GM18526 (cell line): Measurements from ENCODE around the gene RCN2.

ENCODE experiments used
- POLR2A ChIP-seq: IDR thresholded peaks from 3 replicates; pipeline ENCODE4 v1.6.1; 2011; ENCODE audit not compliant: insufficient read length; ENCODE audit errors: extremely low read depth

Gene RCN2

GRCh38 chr15:76931397-76932134 is at the start of gene RCN2:
Gene RCN2 (plus strand): TSS chr15:76931749. CDS start chr15:76931842, 93 bp downstream.
- TF ChIP-seq POLR2A: peak; percentile 92

GRCh38 chr15:76885212-76885611 is 46.3 kb upstream of the RCN2 start:
- TF ChIP-seq POLR2A: no peak

- no peak for TF ChIP-seq POLR2A
These were observed 37.4 kb upstream of the RCN2 start for GRCh38 chr15:76894174-76894573.

- no peak for TF ChIP-seq POLR2A
These were observed 33.4 kb upstream of the RCN2 start for GRCh38 chr15:76898102-76898501.

GRCh38 chr15:76901965-76902364 is 29.6 kb upstream of the RCN2 start:
- no peak for TF ChIP-seq POLR2A

- no peak for TF ChIP-seq POLR2A
These were observed 28.3 kb upstream of the RCN2 start for GRCh38 chr15:76903251-76903681.

GRCh38 chr15:76904461-76905012 is 27.0 kb upstream of the RCN2 start:
- no peak for TF ChIP-seq POLR2A

GRCh38 chr15:76905013-76905839 is 26.3 kb upstream of the RCN2 start, which contains the start of gene SCAPER:
Gene SCAPER (minus strand): TSS chr15:76905340. CDS start chr15:76883817, 21,523 bp downstream.
- TF ChIP-seq POLR2A: peak; percentile 63

- no peak for TF ChIP-seq POLR2A
These were observed 25.7 kb upstream of the RCN2 start for GRCh38 chr15:76905855-76906254.

- TF ChIP-seq POLR2A: no peak
These were observed 19.1 kb upstream of the RCN2 start for GRCh38 chr15:76912430-76912829.

- no peak for TF ChIP-seq POLR2A
These were observed 17.8 kb upstream of the RCN2 start for GRCh38 chr15:76913737-76914136.

- TF ChIP-seq POLR2A: no peak
These were observed 15.2 kb upstream of the RCN2 start for GRCh38 chr15:76916369-76916768.

GRCh38 chr15:76928201-76928600 is 3.3 kb upstream of the RCN2 start:
- TF ChIP-seq POLR2A: no peak

GRCh38 chr15:76929011-76929760 is 2.4 kb upstream of the RCN2 start:
- TF ChIP-seq POLR2A: no peak

- no peak for TF ChIP-seq POLR2A
These were observed 635 bp upstream of the RCN2 start for GRCh38 chr15:76930831-76931396.
